Measurements from ENCODE around the gene TXNRD1. TPM values are rescaled to one million over a fixed set of nuclear protein-coding genes. Genes with fewer than 3 reads are reported as not detected.

TXNRD1 gene
- total RNA-seq, 1 donor = 350 TPM

- TF ChIP-seq CTCF (IDR thresholded peaks at IDR 0.05; ENCODE audit: insufficient read depth, low read length) = no peak
- H3K4me3 ChIP-seq (ENCODE audit: low read depth, low read length) = no peak overlapping the region
- DNase-seq (ENCODE audit: low read depth) = peak; percentile 43
Observed at GRCh38 chr12:104299842-104300481, 84.4 kb downstream of the TXNRD1 start.

- no peak for TF ChIP-seq CTCF (IDR thresholded peaks at IDR 0.05; ENCODE audit: insufficient read depth, low read length)
- H3K4me3 ChIP-seq (ENCODE audit: low read depth, low read length) = peak within 1 kb of the TSS; percentile 62
- peak; percentile 67 for DNase-seq (ENCODE audit: low read depth)
Observed at GRCh38 chr12:104303538-104304151, 88.1 kb downstream of the TXNRD1 start, which contains the start of gene EID3. Gene EID3 (plus strand): TSS chr12:104303739. CDS start chr12:104303935, 196 bp downstream.

GRCh38 chr12:104304261-104305009 is 88.9 kb downstream of the TXNRD1 start:
- peak; percentile 52 for DNase-seq (ENCODE audit: low read depth)
- TF ChIP-seq CTCF (IDR thresholded peaks at IDR 0.05; ENCODE audit: insufficient read depth, low read length) = no peak
- peak overlapping the region; percentile 62 for H3K4me3 ChIP-seq (ENCODE audit: low read depth, low read length)

GRCh38 chr12:104305349-104305748 is 89.8 kb downstream of the TXNRD1 start:
- TF ChIP-seq CTCF (IDR thresholded peaks at IDR 0.05; ENCODE audit: insufficient read depth, low read length) = no peak
- no peak for DNase-seq (ENCODE audit: low read depth)
- H3K4me3 ChIP-seq (ENCODE audit: low read depth, low read length) = peak overlapping the region; percentile 27

- DNase-seq (ENCODE audit: low read depth) = no peak
- peak overlapping the region; percentile 14 for H3K4me3 ChIP-seq (ENCODE audit: low read depth, low read length)
- no peak for TF ChIP-seq CTCF (IDR thresholded peaks at IDR 0.05; ENCODE audit: insufficient read depth, low read length)
Observed at GRCh38 chr12:104306376-104306775, 90.8 kb downstream of the TXNRD1 start.

GRCh38 chr12:104306943-104307654 is 91.5 kb downstream of the TXNRD1 start:
- no peak for TF ChIP-seq CTCF (IDR thresholded peaks at IDR 0.05; ENCODE audit: insufficient read depth, low read length)
- no peak for DNase-seq (ENCODE audit: low read depth)
- H3K4me3 ChIP-seq (ENCODE audit: low read depth, low read length) = peak overlapping the region; percentile 14
